GOT3 (cell line): ENCODE results near the gene ZFP82.

Experiments
- DNase-seq: peaks from one replicate; lab custom pipeline; 2025; ENCODE audit warnings: mixed read lengths; lab: John Stamatoyannopoulos, UW

The ZFP82 gene

DNA sequence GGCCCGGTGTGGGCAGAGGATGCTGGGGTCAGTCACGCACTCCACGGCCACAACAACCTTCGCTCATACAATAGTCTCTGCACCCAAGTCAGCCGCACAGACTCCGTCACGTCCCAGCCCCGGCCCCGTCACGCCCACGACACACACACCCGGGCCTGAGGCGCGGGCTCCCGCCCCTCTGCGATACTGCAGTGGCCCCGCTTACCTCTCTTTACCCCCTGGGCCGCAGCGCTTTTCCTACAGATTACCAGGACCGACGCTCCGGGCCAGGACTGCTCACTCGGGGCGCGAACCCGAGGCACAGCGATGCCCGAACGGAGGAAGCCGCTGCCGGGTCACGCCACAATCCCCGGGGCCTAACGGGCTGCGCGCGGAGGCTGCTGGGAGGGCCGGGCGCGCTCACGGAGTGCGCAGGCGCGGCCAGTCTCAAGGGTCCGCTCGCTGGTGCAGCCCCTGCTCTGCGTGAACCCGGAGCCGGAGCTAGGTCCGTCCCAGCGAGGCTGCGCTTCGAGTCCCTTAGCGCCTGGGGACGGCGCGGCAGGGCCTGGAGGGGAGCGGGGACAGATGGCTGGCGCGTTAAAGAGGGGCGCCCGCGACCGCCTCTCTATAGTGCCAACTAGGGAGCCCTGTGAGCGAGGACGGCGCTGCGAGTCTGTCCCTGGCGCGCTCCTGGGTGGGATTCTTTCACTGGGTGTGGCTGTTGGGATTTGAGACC, at the start of gene ZFP82:
TSS of gene ZFP82 (minus strand) at position 358 of the 715 bp plus-strand sequence. CDS start 8,855 bp downstream, outside the sequence.
- DNase-seq, result peak; percentile 22

DNA sequence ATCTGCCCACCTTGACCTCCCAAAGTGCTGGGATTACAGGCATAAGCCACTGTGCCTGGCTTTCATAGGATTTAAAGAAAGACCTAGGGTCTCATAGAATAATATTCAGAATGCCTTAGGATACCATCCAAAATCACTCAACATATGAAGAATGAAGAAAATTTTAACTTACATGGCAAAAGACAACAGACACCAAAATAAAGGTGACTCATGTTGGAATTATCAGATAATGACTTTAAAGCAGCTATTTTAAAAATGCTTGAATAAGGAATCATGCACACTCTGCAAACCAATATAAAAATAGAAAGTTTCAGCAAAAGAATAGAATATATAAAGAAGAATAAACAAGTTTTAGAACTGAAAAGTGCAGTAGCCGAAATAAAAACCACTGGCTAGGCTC, 41.6 kb upstream of the ZFP82 start:
- DNase-seq, result no peak

DNA sequence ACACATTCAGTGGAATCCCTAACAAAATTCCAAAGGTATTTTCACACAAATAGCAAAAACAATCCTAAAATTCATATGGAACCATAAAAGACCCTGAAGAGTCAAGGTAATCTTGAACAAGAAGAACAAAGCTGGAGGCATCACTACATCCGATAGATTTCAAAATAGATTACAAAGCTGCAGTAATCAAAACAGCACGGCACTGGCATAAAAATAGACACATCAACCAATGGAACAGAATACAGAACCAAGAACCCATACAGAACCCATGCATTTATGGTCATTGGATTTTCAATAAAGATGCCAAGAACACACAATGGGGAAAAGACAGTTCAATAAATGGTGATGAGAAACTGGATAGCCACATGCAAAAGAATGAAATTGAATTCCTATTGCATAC, 38.4 kb upstream of the ZFP82 start:
- no peak for DNase-seq

DNA sequence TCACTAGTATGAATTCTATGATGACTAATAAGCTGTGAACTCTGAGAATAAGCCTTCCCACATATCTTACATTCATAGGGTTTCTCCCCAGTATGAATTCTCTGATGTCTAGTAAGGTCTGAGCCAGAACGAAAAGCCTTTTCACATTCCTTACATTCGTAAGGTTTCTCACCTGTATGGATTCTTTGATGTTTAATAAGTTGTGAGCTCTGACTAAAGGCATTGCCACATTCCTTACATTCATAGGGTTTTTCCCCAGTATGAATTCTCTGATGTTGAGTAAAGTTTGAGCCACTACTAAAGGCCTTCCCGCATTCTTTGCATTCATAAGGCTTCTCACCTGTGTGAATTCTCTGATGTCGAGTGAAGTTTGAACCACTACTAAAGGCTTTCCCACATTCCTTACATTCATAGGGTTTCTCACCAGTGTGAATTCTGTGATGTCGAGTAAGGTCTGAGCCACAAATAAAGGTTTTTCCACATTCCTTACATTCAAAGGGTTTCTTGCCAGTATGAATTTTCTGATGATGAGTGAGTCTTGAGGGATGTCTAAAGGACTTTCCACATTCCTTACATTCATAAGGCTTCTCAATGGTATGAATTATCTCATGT, 30.7 kb upstream of the ZFP82 start:
- no peak for DNase-seq

DNA sequence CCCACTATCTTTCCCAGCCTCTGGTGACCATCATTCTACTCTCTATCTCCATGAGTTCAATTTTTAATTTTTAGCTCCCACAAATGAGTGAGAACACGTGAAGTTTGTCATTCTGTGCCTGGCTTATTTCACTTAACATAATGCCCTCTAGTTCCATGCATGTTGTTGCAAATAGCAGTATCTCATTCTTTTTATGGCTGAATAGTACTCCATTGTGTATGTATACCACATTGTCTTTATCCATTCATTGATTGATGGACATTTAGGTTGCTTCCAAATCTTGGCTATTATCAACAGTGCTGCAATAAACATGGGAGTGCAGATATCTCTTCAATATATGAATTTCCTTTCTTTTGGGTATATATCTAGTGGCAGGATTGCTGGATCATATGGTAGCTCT, 22.9 kb upstream of the ZFP82 start:
- no peak for DNase-seq

DNA sequence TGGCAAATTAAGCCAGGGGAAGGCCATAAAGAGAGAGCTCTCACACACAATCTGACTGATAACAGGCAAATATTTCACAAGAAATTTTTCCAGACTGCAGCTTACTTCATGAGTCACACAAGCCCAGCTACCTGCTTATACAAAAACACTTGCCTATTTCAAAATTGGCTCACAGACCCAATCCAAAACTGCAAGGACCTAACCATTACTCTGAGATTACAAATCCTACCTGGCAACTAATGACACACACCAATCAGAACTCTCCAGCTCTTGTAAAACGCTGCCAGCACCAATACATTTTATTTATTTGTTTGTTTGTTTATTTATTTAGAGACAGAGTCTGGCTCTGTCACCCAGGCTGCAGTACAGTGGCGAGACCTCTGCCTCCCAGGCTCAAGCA, 18.1 kb upstream of the ZFP82 start:
- DNase-seq, result no peak

DNA sequence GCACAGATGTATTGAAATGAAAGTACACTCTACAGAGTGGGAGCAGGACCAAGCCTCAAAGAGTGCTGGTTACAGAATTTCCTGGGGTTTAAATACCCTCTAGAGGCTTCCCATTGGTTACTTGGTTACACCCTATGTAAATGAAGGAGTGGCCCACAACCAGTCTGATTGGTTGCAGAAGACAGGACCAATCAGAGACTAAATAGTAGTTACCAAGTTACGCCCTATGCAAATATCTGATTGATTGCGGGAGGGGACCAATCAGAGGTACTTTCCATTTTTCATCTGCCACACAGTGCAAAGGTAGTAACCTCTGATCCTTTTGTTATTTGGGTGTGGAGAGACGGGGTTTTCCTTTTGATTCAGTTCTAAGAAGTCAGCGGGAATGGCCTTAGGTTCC, 5.5 kb upstream of the ZFP82 start:
- DNase-seq, result no peak

DNA sequence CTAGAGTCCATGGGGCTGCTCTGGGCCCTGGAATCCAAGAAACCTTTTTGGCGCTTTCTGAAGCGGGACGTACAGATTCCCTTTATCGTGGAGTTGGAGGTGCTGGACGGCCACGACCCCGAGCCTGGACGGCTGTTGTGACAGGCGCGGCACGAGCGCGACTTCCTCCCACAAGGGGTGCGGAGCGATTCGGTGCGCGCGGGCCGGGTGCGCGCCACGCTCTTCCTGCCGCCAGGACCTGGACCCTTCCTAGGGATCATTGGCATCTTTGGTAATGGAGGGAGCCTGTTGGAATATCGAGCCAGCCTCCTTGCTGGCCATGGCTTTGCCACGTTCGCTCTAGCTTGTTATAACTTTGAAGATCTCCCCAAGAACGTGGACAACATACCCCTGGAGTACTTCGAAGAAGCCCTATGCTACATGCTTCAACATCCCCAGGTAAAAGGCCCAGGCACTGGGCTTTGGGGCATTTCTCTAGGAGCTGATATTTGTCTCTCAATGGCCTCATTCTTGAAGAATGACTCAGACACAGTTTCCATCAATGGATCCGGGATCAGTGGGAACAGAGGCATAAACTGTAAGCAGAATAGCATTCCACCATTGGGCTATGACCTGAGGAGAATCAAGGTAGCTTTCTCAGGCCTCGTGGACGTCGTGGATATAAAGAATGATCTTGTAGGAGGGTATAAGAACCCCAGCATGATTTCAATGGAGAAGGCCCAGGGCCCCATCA, 3.5 kb upstream of the ZFP82 start:
- no peak for DNase-seq

DNA sequence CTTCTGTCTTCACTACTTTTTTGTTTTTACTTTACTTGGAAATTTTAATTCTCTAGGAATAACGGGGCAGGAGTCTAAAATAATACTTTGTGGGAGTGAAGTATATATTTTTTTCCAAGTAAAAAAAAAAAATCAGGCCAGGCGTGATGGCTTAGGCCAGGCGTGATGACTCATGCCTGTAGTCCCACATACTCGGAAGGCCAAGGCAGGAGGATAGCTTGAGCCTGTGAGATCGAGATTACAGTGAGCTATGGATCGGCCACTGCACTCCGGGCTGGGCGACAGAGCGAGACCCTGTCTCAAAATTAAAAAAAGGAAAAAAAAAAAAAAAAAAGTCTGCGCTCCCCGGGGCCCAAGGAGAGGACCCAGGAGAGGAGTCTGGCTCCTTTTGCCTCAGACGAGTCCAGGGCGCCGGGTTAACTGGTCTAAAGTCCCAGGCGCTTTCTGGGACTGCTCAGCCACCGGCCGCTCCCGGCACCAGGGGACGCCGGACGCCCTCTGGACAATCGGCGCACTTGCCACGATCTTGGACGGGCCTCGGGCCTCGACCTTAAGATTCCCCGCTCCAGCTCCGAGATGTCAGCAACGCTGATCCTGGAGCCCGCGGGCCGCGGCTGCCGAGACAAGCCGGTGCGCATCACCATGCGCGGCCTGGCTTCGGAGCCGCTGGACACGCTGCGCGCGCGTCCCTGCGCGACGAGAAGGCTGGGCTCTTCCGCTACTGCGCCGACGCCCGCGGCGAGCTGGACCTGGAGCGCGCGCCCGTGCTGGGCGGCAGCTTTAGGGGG, 2.7 kb upstream of the ZFP82 start:
- DNase-seq, result no peak

DNA sequence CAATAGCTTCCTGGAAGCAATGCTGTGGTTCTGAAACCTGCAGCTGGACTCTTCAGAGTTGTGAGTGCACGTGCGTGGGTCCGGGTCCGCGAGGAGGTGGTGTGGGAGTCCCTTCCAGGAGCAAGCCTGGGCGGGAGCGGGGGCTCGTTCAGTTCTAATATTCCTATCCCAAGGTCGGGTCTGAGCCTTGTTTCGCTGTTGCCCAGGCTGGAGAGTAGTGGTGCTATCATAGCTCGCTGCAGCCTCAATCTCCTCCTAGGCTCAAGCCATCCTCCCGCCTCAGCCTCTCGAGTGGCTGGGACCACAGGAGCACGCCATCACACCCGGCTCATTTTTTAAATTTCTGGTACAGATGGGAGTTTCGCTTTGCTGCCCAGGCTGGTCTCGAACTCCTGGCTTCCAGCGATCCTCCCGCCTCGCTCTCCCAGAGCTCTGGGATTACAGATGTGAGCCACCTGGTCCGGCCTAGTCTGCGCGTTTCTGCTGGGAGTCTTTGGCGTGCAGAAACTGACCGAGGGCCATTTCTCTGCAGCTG, 625 bp downstream of the ZFP82 start:
- no peak for DNase-seq

DNA sequence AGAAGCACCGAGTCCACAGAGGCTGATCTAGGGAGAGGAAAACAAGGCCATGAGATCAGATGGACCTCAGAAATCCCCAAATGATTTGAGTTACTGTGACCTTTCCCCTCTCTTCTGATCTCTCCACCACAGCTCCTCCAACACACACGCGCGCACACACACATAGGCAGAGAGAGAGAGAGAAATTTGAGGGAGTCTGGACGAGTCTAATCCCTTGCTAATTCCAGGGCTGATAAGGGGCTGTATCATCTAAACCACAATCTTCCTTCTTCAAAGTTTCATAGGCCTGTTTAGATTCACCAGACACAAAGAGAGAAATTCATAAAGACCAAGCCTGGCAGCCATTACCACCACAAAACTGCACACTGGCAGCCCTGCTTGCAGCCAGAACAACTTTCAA, 8.6 kb downstream of the ZFP82 start:
- no peak for DNase-seq

DNA sequence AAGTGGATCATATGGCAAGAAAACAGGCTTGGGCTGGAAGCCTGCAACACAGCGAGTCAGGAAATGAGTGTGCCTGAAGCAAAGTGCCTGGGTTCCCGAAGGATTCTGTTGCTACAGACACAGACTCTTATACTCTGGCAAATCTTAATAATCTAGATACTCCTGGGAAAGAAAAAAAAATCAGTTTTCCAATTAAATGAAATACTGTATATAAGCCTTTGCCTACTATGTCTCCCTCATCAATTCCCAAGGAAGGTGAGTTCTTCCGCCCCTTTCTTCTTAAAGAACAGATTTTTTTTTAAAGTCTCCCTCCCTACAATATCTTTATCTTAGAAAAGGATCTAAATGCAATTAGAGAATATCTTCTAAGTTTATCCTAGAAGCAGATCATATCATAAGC, 10.3 kb downstream of the ZFP82 start:
- no peak for DNase-seq

DNA sequence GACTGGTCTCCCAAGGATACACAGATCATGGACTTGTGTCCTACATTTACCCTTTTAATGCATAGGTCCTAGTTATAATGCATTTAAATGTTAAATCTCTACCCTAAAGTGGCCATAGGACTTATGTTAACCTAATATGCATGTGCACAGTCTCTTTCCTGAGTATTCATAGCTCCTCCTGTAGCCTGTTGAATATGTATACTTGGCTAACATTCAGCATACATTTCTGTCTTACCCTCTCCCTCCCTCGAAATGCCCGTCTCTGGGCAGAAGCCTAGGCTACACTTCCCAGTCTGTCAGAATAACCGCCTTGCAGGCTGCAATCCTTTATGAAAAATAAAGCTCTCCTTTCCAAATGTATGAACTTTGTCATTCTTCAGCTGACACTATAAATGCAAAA, 13.9 kb downstream of the ZFP82 start:
- DNase-seq, result no peak

DNA sequence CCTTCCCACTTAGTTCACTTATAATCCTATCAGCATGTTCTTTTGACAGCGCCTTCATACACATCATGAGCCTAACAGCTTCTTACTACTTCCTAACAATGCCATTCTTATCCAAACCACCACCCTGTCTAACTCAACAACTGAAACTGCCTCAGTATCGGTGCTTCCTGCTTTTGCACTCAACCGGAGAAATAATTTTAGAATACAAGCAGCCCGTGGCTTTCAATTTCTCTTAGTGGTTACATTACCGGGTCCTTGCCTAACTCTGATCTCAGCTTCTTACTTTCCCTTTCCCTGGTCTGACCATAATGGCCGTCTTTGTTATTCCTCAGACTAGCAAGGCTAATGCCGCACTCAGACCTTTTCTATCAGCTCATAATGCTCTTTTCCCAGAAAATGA, 17.0 kb downstream of the ZFP82 start:
- no peak for DNase-seq

DNA sequence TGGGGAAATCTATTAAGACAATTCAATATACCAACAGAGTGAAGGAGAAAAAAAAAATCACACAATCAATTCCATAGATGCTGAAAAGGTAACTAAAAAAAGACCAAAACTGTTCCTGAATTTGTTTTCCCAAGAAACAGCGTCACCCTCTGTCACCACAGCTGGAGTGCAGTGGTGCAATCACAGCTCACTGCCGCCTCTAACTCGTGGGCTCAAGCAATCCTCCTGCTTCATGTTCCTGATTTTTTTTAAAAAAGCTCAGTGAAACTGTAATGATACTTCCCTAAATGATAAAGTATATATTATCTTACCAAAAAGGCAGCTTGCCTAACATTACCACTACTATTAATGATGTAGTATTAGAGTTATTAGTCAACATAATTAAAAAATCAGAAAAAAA, 19.9 kb downstream of the ZFP82 start:
- DNase-seq, result no peak

DNA sequence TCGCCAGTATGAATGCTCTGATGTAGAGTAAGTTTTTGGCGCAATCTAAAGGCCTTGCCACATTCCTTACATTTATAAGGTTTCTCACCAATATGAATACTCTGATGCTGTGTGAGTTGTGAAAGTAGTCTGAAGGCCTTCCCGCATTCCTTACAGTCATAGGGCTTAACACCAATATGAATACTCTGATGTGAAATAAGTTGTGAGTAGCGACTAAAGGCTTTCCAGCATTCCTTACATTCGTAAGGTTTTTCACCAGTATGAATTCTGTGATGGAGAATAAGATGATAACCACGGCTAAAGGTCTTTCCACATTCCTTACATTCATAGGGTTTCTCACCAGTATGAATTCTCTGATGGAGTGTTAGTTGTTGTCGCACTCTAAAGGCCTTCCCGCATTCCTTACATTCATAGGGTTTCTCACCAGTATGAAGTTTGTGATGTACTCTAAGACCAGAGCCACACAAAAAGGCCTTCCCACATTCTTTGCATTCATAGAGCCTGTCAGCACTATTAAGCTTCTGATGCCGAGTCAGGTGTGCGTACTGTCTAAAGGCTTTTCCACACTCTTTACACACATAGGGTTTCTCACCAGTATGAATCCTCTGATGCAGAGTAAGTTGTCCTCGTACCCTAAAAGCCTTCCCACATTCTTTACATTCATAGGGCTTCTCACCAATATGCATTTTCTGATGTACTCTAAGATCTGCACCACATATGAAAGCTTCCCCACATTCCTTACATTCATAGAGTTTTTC, 25.3 kb downstream of the ZFP82 start:
- DNase-seq, result no peak

DNA sequence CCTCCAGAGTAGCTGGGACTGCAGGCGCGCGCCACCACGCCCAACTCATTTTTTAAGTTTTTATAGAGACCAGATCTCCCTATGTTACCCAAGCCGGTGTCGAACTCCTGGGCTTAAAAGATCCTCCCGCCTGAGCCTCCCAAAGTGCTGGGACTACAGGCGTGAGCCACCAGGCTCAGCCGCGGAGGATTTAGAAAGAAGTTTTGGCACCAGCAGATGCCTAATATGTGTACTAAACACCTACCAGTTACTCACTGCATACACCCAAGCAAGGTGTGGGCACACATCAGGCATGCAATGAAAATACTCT, 39.0 kb downstream of the ZFP82 start:
- no peak for DNase-seq

DNA sequence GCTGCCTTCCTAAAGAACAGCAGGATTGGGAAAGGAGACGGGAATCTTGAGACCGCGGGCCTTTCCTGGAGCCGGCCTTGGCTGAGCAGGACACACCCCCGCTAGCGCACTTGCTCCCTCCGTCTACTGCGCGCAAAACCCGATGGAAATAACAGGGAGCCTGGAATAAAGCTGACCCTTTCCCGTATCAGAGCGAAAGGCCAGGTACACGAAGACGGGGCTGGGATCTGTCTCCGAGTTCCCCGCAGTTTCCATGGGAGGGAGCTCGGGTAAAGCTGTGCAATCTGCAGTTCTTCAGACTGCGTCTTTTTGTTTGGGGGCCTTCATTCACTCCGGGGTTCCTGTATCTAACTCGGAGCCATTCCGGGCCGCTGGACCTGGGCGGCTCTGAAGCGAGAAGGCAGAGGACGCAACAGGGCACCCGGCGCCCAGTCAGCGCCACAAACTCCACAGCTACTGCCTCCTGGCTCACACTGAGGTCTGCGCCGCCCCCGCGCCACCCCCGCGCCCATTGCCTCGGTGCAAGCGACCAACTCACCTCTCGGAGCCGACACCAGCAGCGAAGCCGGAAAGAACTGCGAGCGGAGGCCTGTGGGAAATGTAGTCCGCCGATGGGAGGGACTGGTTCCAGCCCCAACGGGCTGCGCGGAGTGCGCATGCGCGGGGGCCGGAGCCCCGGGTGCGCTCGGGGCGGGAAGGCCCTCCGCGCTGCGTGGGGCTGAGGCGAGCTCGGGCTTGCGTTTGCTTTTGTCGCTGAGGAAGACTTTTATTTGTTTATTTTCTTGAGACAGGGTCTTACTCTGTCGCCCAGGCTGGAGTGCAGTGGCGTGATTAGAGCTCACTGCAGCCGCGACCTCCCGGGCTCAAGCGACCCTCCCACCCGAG, 39.6 kb downstream of the ZFP82 start, which contains the start of gene ZFP14:
TSS of gene ZFP14 (minus strand) at position 577 of the 885 bp plus-strand sequence. CDS start 11,309 bp downstream, outside the sequence.
- peak; percentile 83 for DNase-seq

DNA sequence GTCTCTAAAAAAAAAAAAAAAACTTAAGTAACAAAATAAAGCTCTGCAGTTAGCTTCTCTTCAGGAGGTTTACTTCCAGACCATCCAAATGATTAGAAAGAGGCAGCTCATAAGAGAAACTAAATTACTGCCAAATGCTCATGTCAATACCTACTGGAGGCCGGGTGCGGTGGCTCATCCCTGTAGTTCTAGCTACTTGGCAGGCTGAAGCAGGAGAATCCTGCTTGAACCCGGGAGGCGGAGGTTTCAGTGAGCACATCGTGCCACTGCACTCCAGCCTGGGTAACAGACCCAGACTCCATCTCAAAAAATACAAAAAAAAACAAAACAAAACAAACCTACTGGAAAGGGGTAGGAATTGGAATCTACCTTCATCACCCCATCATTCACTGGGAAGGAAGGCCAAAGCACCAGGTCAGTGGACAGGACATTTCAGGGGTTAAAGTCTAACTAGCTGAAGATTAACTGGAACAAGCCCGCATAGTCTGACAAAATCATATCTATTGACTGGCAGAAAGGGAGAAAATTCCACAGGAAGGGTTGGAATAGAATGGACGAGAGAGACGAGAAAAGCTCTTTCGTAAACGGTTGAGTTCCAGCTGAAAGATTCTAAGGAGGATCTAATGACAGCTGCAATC, 40.8 kb downstream of the ZFP82 start:
- no peak for DNase-seq

DNA sequence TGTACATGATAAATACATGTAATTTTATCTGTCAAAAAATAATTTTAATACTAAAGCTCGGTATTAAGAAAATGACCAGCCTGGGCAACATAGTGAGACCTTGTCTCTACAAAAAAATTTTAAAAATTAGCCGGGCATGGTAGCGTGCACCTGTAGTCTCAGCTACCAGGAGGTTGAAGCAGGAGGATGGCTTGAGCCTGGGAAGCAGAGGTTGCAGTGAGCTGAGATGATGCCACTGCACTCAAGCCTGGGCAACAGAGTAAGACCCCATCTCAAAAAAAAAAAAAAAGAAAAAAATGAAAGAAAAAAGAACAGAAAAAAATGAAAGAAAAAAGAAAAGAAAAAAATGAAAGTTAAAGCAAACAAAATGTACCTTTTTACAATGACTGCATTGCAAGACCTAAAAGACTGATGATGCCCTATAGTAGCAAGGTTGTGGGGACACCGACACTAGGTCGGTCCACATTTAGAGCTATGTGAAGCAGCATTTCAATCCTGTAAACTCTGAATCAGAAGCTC, 44.7 kb downstream of the ZFP82 start:
- no peak for DNase-seq
